ENCODE data around the gene WWC2. TPM values are rescaled to one million over a fixed set of nuclear protein-coding genes. Genes with fewer than 3 reads are reported as not detected.

WWC2 gene
- total RNA-seq, 1 donor = 35.1 TPM

- Histone ChIP-seq H3K79me2 (ENCODE audit: insufficient read depth, low read length) (no peaks in the 10 kb centered on the region), H3K27ac (ENCODE audit: low read depth, low read length) (no peak overlapping the region), H3K4me2 (ENCODE audit: insufficient read depth, low read length) (no peak overlapping the region), H4K20me1 (ENCODE audit: insufficient read depth, low read length) (no peaks in the 10 kb centered on the region), H3K4me1 (ENCODE audit: insufficient read depth, low read length) (no peaks in the 10 kb centered on the region), H3K27me3 (ENCODE audit: insufficient read depth, low read length) (no peaks in the 10 kb centered on the region), H3K9me3 (ENCODE audit: low read depth, low read length) (no peaks in the 10 kb centered on the region), H3K4me3 (ENCODE audit: insufficient read depth, low read length) (no peak overlapping the region), H2AFZ (ENCODE audit: low read length) (no peak overlapping the region), H3K36me3 (ENCODE audit: insufficient read depth, low read length) (peaks cover 35% of the 10 kb centered on the region)
- no peak for TF ChIP-seq CTCF (IDR thresholded peaks at IDR 0.05; ENCODE audit: extremely low read depth, low read depth, low read length)
- DNase-seq (ENCODE audit: insufficient read length, low spot score, missing footprints) = no peak
Measured at GRCh38 chr4:183300070-183300469, 201.0 kb downstream of the WWC2 start.

- DNase-seq (ENCODE audit: insufficient read length, low spot score, missing footprints) = no peak
- Histone ChIP-seq H3K27me3 (ENCODE audit: insufficient read depth, low read length) (no peaks in the 10 kb centered on the region), H2AFZ (ENCODE audit: low read length) (no peak overlapping the region), H4K20me1 (ENCODE audit: insufficient read depth, low read length) (no peaks in the 10 kb centered on the region), H3K4me2 (ENCODE audit: insufficient read depth, low read length) (no peak overlapping the region), H3K36me3 (ENCODE audit: insufficient read depth, low read length) (peaks cover 29% of the 10 kb centered on the region), H3K9me3 (ENCODE audit: low read depth, low read length) (no peaks in the 10 kb centered on the region), H3K4me1 (ENCODE audit: insufficient read depth, low read length) (no peaks in the 10 kb centered on the region), H3K79me2 (ENCODE audit: insufficient read depth, low read length) (no peaks in the 10 kb centered on the region), H3K27ac (ENCODE audit: low read depth, low read length) (no peak overlapping the region), H3K4me3 (ENCODE audit: insufficient read depth, low read length) (no peak overlapping the region)
- TF ChIP-seq CTCF (IDR thresholded peaks at IDR 0.05; ENCODE audit: extremely low read depth, low read depth, low read length) = no peak
Measured at GRCh38 chr4:183300655-183301054, 201.6 kb downstream of the WWC2 start.

- H3K36me3 ChIP-seq (ENCODE audit: insufficient read depth, low read length) = peaks cover 17% of the 10 kb centered on the region
- no peak for DNase-seq (ENCODE audit: insufficient read length, low spot score, missing footprints)
- H2AFZ ChIP-seq (ENCODE audit: low read length) = no peak overlapping the region
- no peaks in the 10 kb centered on the region for H3K27me3 ChIP-seq (ENCODE audit: insufficient read depth, low read length)
- no peaks in the 10 kb centered on the region for H3K79me2 ChIP-seq (ENCODE audit: insufficient read depth, low read length)
- no peak for TF ChIP-seq CTCF (IDR thresholded peaks at IDR 0.05; ENCODE audit: extremely low read depth, low read depth, low read length)
- no peak overlapping the region for H3K4me2 ChIP-seq (ENCODE audit: insufficient read depth, low read length)
- no peaks in the 10 kb centered on the region for H4K20me1 ChIP-seq (ENCODE audit: insufficient read depth, low read length)
- H3K27ac ChIP-seq (ENCODE audit: low read depth, low read length) = no peak overlapping the region
- no peak overlapping the region for H3K4me3 ChIP-seq (ENCODE audit: insufficient read depth, low read length)
- H3K4me1 ChIP-seq (ENCODE audit: insufficient read depth, low read length) = no peaks in the 10 kb centered on the region
- no peaks in the 10 kb centered on the region for H3K9me3 ChIP-seq (ENCODE audit: low read depth, low read length)
Measured at GRCh38 chr4:183303301-183303700, 204.2 kb downstream of the WWC2 start.

GRCh38 chr4:183304067-183304466, 205.0 kb downstream of the WWC2 start:
- H3K27ac ChIP-seq (ENCODE audit: low read depth, low read length) = no peak overlapping the region
- no peaks in the 10 kb centered on the region for H3K4me1 ChIP-seq (ENCODE audit: insufficient read depth, low read length)
- H2AFZ ChIP-seq (ENCODE audit: low read length) = no peak overlapping the region
- peaks cover 13% of the 10 kb centered on the region for H3K36me3 ChIP-seq (ENCODE audit: insufficient read depth, low read length)
- no peak for DNase-seq (ENCODE audit: insufficient read length, low spot score, missing footprints)
- H4K20me1 ChIP-seq (ENCODE audit: insufficient read depth, low read length) = no peaks in the 10 kb centered on the region
- no peaks in the 10 kb centered on the region for H3K79me2 ChIP-seq (ENCODE audit: insufficient read depth, low read length)
- no peaks in the 10 kb centered on the region for H3K9me3 ChIP-seq (ENCODE audit: low read depth, low read length)
- H3K4me3 ChIP-seq (ENCODE audit: insufficient read depth, low read length) = no peak overlapping the region
- H3K27me3 ChIP-seq (ENCODE audit: insufficient read depth, low read length) = no peaks in the 10 kb centered on the region
- no peak overlapping the region for H3K4me2 ChIP-seq (ENCODE audit: insufficient read depth, low read length)
- TF ChIP-seq CTCF (IDR thresholded peaks at IDR 0.05; ENCODE audit: extremely low read depth, low read depth, low read length) = no peak

Data from osteoblast (primary cell).